Common myeloid progenitor, CD34-positive (primary cell): ENCODE results near the gene POU2F3.
A peak's percentile ranks its signal among the peaks of the same experiment; 100 is the strongest.

Source experiments
- CTCF ChIA-PET: fragments of 350-600 bp; sonication (Branson Sonifier 250); formaldehyde crosslinking; loops from one replicate; lab custom pipeline; 2021; ENCODE audit warnings: antibody characterized with exemption; lab: Charles Lee
- POLR2A ChIA-PET: fragments of 350-600 bp; sonication (Branson Sonifier 250); formaldehyde crosslinking; loops from one replicate; lab custom pipeline; 2021; ENCODE audit warnings: antibody characterized with exemption; lab: Charles Lee
- DNase-seq, 3 donors: peaks; one replicate each; pipeline versions ENCODE4 v3.0.0 to v3.0.0-alpha.2; 2013
- H3K27ac ChIP-seq, 2 experiments: 1 replicate in 1 of 2; 2 replicates in 1 of 2; pipeline ENCODE4 v1.7.0; 2013; ENCODE audit warnings: inconsistent platforms in 2 of 2, low read length in 2 of 2, mild to moderate bottlenecking in 2 of 2, low read depth in 1 of 2, moderate library complexity in 1 of 2; ENCODE audit not compliant: severe bottlenecking in 2 of 2, insufficient read depth in 1 of 2, poor library complexity in 1 of 2
- H3K27me3 ChIP-seq, 5 experiments: replicated peaks in 2 of 5; 1 replicate in 3 of 5; 2 replicates in 2 of 5; pipeline versions ENCODE4 v1.6.1 to v1.7.0; 2013; ENCODE audit warnings: low read length in 4 of 5, mild to moderate bottlenecking in 2 of 5, moderate library complexity in 2 of 5, inconsistent platforms in 1 of 5; ENCODE audit not compliant: insufficient read depth in 5 of 5, control insufficient read depth in 4 of 5
- H3K36me3 ChIP-seq, 4 experiments: 1 replicate in 2 of 4; 2 replicates in 2 of 4; pipeline versions ENCODE4 v1.6.1 to v1.7.0; 2013; ENCODE audit warnings: low read length in 3 of 4, control low read depth in 1 of 4, mild to moderate bottlenecking in 1 of 4; ENCODE audit not compliant: control insufficient read depth in 4 of 4, insufficient read depth in 4 of 4
- H3K4me1 ChIP-seq, 4 experiments: 1 replicate in 3 of 4; 2 replicates in 1 of 4; pipeline versions ENCODE4 v1.6.1 to v1.7.1; 2013; ENCODE audit warnings: low read length in 3 of 4, mild to moderate bottlenecking in 3 of 4, control low read depth in 1 of 4, inconsistent platforms in 1 of 4, moderate library complexity in 1 of 4; ENCODE audit not compliant: control insufficient read depth in 4 of 4, insufficient read depth in 4 of 4; ENCODE audit errors: control extremely low read depth in 1 of 4
- H3K4me3 ChIP-seq, 7 experiments: 1 replicate in 4 of 7; 2 replicates in 3 of 7; pipeline versions ENCODE4 v1.5.1 to v1.7.0; 2013; ENCODE audit warnings: mild to moderate bottlenecking in 7 of 7, low read length in 6 of 7, moderate library complexity in 6 of 7, inconsistent platforms in 2 of 7, low read depth in 2 of 7, control low read depth in 1 of 7; ENCODE audit not compliant: insufficient read depth in 4 of 7, control insufficient read depth in 1 of 7; ENCODE audit errors: extremely low read depth in 1 of 7
- H3K9me3 ChIP-seq, 5 experiments: 1 replicate in 4 of 5; 2 replicates in 1 of 5; pipeline versions ENCODE4 v1.6.1 to v1.7.1; 2013; ENCODE audit warnings: low read length in 4 of 5, mild to moderate bottlenecking in 2 of 5, inconsistent platforms in 1 of 5, low read depth in 1 of 5, moderate library complexity in 1 of 5; ENCODE audit not compliant: control insufficient read depth in 4 of 5, insufficient read depth in 2 of 5; ENCODE audit errors: control extremely low read depth in 1 of 5
- WGBS: methylation state at CpG from one replicate; pipeline ENCODE4 v1.1.5; 2013; ENCODE audit not compliant: insufficient coverage; 5-methylcytosine and 5-hydroxymethylcytosine counted together

Gene POU2F3

GRCh38 chr11:120236169-120237107 lies 3.5 kb upstream of the POU2F3 start:
- H3K27me3 ChIP-seq, result peaks cover 0 to 54% (median 23%) of the 10 kb centered on the region in 5 experiments

DNA sequence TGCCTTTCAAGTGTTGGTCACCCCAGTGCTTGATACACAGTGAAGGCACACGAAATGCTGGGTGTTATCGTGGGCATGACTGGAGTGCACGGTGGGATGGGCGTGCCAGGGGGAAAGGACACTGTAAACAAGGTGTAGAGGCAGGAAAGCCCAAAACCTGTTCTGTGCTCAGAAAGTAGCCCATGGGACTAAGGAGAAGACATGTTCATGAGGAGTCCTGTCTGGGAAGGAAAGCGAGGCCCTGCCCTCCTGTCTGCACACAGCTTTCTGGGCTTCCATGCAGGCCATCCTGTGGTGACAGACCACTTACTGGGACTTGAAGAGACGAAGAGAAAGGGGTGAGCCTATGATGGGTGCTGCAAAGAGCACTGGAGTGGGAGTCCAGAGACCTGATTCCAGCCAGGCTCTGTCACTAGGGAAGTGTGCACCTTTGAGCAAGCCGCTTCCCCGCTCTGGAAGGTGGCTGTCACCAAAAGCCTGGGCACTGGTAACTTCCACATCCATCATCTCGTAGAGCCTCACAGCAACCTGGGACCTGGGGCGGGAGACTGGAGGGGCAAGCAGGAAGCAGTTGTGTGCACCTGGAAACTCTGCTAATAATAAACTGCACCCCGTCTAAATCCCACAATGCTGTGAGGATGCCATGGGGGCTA lies 846 bp upstream of the POU2F3 start:
- CTCF ChIA-PET, result interaction anchor here (1.5 to 14.0 kb wide), 3 partner anchors 8 to 60 kb away, joined by 3 to 269 read pairs (median 64); no protein-coding TSS in a partner anchor
- H3K4me3 ChIP-seq, result no peak overlapping the region
- no peaks in the 10 kb centered on the region for H3K36me3 ChIP-seq
- 85% methylated on average over 11 of the region's 11 CpGs for WGBS
- DNase-seq, result no peak
- POLR2A ChIA-PET, result no interaction called here
- no peak overlapping the region for H3K27ac ChIP-seq
- peaks cover 0 to 71% (median 25%) of the 10 kb centered on the region in 5 experiments for H3K27me3 ChIP-seq
- H3K9me3 ChIP-seq, result no peaks in the 10 kb centered on the region
- peaks cover 0 to 6% (median 2%) of the 10 kb centered on the region in 4 experiments for H3K4me1 ChIP-seq

More at GRCh38 chr11:120236169-120237107, 3.5 kb upstream of the POU2F3 start:
- peak in 2 of 3 donors; percentile 19 to 30 for DNase-seq
- ChIA-PET POLR2A (no interaction called here), CTCF (interaction anchor here (1.0 to 17.6 kb wide), 10 partner anchors 11 to 164 kb away, joined by 3 to 326 read pairs (median 28); no protein-coding TSS in a partner anchor)
- no peaks in the 10 kb centered on the region for H3K9me3 ChIP-seq
- no peak overlapping the region for H3K27ac ChIP-seq
- H3K4me3 ChIP-seq, result no peak overlapping the region
- no peaks in the 10 kb centered on the region for H3K36me3 ChIP-seq
- WGBS, result 35% methylated on average over 3 of the region's 5 CpGs
- H3K4me1 ChIP-seq, result peaks cover 0 to 7% (median 3%) of the 10 kb centered on the region in 4 experiments

DNA sequence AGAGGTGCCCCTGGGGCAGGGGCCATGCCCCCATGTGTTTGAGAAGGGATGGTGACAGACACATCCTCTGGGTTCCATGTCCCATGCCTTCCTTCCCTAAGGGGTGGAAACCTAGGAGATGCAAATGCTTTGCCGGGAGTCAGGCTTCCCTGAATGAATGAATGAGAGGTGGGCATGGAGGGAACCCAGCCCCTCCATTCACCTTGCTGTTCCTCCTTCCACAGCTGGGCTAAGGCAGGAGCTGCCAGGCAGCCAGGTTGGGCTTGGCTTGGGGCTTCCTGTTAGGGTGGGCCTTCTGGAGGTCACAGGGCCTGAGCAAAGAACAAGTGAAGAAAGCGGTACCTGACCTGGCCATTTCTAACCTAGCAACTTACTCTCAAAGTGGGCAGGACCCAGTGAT lies 926 bp downstream of the POU2F3 start:
- no peaks in the 10 kb centered on the region for H3K36me3 ChIP-seq
- H3K9me3 ChIP-seq, result no peaks in the 10 kb centered on the region
- CTCF ChIA-PET, result interaction anchor here (1.5 to 14.0 kb wide), 3 partner anchors 58 to 61 kb away, joined by 3 to 269 read pairs (median 69); no protein-coding TSS in a partner anchor
- no peak overlapping the region for H3K27ac ChIP-seq
- peaks cover 0 to 75% (median 20%) of the 10 kb centered on the region in 5 experiments for H3K27me3 ChIP-seq
- no peak for DNase-seq
- POLR2A ChIA-PET, result no interaction called here
- no CpG with 5 or more reads among the region's 2 CpGs for WGBS
- no peak overlapping the region for H3K4me3 ChIP-seq
- peaks cover 0 to 6% (median 2%) of the 10 kb centered on the region in 4 experiments for H3K4me1 ChIP-seq

GRCh38 chr11:120241277-120241676 lies 1.3 kb downstream of the POU2F3 start:
- 97% methylated on average over 6 of the region's 7 CpGs for WGBS
- Histone ChIP-seq H3K27ac (no peak overlapping the region), H3K4me1 (peaks cover 0 to 6% (median 2%) of the 10 kb centered on the region in 4 experiments), H3K27me3 (peaks cover 0 to 79% (median 19%) of the 10 kb centered on the region in 5 experiments), H3K9me3 (no peaks in the 10 kb centered on the region), H3K36me3 (no peaks in the 10 kb centered on the region), H3K4me3 (no peak overlapping the region)
- ChIA-PET POLR2A (no interaction called here), CTCF (interaction anchor here (10.6 kb wide), 1 partner anchor 60 kb away, joined by 69 read pairs; no protein-coding TSS in a partner anchor)
- no peak for DNase-seq

DNA sequence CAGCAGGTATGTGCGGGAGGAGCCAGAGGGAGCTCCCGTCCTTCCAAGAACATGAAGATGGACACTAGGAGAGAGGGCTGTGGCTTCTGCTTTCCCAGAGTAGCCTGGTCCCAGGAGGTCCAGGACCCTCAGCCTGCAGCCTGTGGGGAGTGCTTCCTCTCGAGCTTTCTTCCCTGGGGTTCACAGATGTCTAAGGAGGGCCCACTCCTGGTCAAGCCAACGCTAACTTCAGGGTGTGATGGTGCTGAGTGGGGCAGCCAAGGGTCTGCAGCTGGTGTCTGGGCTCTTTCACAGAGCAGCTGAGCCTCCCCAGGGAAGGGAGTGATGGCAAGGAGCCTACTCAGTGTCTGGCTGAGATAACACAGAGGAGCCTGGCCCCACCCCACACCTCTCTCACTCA lies 3.3 kb downstream of the POU2F3 start:
- Histone ChIP-seq H3K4me3 (no peak overlapping the region), H3K36me3 (no peaks in the 10 kb centered on the region), H3K27ac (no peak overlapping the region), H3K27me3 (peaks cover 0 to 93% (median 15%) of the 10 kb centered on the region in 5 experiments), H3K9me3 (no peaks in the 10 kb centered on the region), H3K4me1 (peaks cover 0 to 6% (median 2%) of the 10 kb centered on the region in 4 experiments)
- POLR2A ChIA-PET, result no interaction called here
- WGBS, result 90% methylated on average over 3 of the region's 4 CpGs
- CTCF ChIA-PET, result interaction anchor here (1.1 to 10.6 kb wide), 6 partner anchors 7 to 75 kb away, joined by 3 to 69 read pairs (median 10); no protein-coding TSS in a partner anchor
- DNase-seq, result no peak

GRCh38 chr11:120244476-120245365 lies 4.8 kb downstream of the POU2F3 start:
- no peaks in the 10 kb centered on the region for H3K9me3 ChIP-seq
- H3K4me3 ChIP-seq, result no peak overlapping the region
- peaks cover 0 to 6% (median 4%) of the 10 kb centered on the region in 4 experiments for H3K4me1 ChIP-seq
- H3K27ac ChIP-seq, result no peak overlapping the region
- POLR2A ChIA-PET, result no interaction called here
- CTCF ChIA-PET, result interaction anchor here (0.9 to 10.6 kb wide), 5 partner anchors 9 to 86 kb away, joined by 3 to 69 read pairs (median 15); no protein-coding TSS in a partner anchor
- DNase-seq, result no peak
- peaks cover 0 to 93% (median 9%) of the 10 kb centered on the region in 5 experiments for H3K27me3 ChIP-seq
- H3K36me3 ChIP-seq, result no peaks in the 10 kb centered on the region
- 85% methylated on average over 9 of the region's 13 CpGs for WGBS
